SU-DHL-6 (cell line): ENCODE results near the gene AHI1.

Experiments used
- EZH2phosphoT487 ChIP-seq: fragments of 200-600 bp; sonication (generic), shearing (Covaris generic); conservative IDR thresholded peaks from 2 replicates; pipeline ENCODE4 v1.6.1; 2018; ENCODE audit warnings: mild to moderate bottlenecking, antibody characterized with exemption, low read length, moderate library complexity, mixed read lengths
- TF ChIP-seq, protein P1 (sequence below): fragments of 200-600 bp; sonication (generic); IDR thresholded peaks from one replicate; pipeline ENCODE4 v1.5.1; 2017; ENCODE audit warnings: antibody characterized with exemption, mild to moderate bottlenecking, low read length, moderate library complexity; ENCODE audit not compliant: insufficient read depth, poor library complexity, severe bottlenecking

DNA sequence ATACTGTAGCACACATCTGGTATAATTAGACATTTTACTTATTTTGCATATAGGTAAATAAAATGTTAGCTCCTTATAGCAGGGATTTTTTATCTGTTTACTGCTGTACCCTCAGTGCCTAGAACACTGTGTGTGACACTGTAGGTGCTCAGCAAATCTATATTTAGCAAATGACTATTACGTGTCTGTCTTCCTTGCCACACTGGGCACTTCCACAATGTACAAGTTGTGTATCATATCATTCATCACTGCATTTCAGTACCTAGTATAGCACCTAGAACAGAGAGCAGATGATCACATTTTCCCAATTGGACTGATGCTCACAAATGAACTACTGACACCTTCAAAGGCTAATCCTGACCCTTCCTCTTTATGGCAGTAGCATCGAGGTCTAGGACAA is 200.8 kb downstream of the AHI1 start:
- TF ChIP-seq, protein P1, sequence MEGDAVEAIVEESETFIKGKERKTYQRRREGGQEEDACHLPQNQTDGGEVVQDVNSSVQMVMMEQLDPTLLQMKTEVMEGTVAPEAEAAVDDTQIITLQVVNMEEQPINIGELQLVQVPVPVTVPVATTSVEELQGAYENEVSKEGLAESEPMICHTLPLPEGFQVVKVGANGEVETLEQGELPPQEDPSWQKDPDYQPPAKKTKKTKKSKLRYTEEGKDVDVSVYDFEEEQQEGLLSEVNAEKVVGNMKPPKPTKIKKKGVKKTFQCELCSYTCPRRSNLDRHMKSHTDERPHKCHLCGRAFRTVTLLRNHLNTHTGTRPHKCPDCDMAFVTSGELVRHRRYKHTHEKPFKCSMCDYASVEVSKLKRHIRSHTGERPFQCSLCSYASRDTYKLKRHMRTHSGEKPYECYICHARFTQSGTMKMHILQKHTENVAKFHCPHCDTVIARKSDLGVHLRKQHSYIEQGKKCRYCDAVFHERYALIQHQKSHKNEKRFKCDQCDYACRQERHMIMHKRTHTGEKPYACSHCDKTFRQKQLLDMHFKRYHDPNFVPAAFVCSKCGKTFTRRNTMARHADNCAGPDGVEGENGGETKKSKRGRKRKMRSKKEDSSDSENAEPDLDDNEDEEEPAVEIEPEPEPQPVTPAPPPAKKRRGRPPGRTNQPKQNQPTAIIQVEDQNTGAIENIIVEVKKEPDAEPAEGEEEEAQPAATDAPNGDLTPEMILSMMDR = no peak
- no peak for TF ChIP-seq EZH2phosphoT487
